HL-60 (cell line): ENCODE data around the gene GLRA1.

Source experiments
- DNase-seq, 2 experiments: peaks; one replicate each; pipeline ENCODE4 v3.0.0-alpha.2; 2010 to 2020; ENCODE audit warnings: low read depth in 1 of 2, low spot score in 1 of 2
- H3K27ac ChIP-seq: fragments of 250-450 bp; sonication (Bioruptor Pico); replicated peaks from 2 replicates; pipeline ENCODE4 v1.5.1; 2020; ENCODE audit warnings: mild to moderate bottlenecking, moderate library complexity
- H3K27me3 ChIP-seq: fragments of 250-450 bp; sonication (Bioruptor Pico); 2 replicates; pipeline ENCODE4 v1.5.1; 2021; ENCODE audit warnings: mild to moderate bottlenecking, moderate library complexity; ENCODE audit not compliant: insufficient read depth, poor library complexity, severe bottlenecking
- H3K4me3 ChIP-seq: replicated peaks from 2 replicates; pipeline ENCODE4 v1.5.1; 2011; ENCODE audit warnings: mild to moderate bottlenecking, control low read depth, low read length; ENCODE audit not compliant: insufficient read depth
- CTCF ChIP-seq: IDR thresholded peaks from one replicate; pipeline ENCODE4 v1.5.1; 2011; ENCODE audit warnings: low read length, control low read depth, inconsistent platforms; ENCODE audit not compliant: insufficient read depth
- GABPA ChIP-seq: IDR thresholded peaks from 2 replicates; pipeline ENCODE4 v1.6.1; 2012; ENCODE audit warnings: low read depth
- POLR2AphosphoS5 ChIP-seq: IDR thresholded peaks from 2 replicates; pipeline ENCODE4 v1.6.1; 2012; ENCODE audit warnings: low read depth
- SPI1 ChIP-seq: IDR thresholded peaks from 2 replicates; pipeline ENCODE4 v1.6.1; 2012; ENCODE audit warnings: low read depth, mild to moderate bottlenecking, borderline replicate concordance
- TF ChIP-seq, protein P1 (sequence below): IDR thresholded peaks from 2 replicates; pipeline ENCODE4 v1.6.1; 2012; ENCODE audit warnings: low read depth; ENCODE audit not compliant: insufficient replicate concordance

GLRA1 gene

GRCh38 chr5:151903243-151903653, 21.4 kb downstream of the GLRA1 start:
- Histone ChIP-seq H3K27me3 (no peaks in the 10 kb centered on the region), H3K27ac (no peak overlapping the region), H3K4me3 (no peak overlapping the region)
- TF ChIP-seq CTCF (no peak), GABPA (no peak), POLR2AphosphoS5 (no peak), SPI1 (no peak)
- TF ChIP-seq, protein P1, sequence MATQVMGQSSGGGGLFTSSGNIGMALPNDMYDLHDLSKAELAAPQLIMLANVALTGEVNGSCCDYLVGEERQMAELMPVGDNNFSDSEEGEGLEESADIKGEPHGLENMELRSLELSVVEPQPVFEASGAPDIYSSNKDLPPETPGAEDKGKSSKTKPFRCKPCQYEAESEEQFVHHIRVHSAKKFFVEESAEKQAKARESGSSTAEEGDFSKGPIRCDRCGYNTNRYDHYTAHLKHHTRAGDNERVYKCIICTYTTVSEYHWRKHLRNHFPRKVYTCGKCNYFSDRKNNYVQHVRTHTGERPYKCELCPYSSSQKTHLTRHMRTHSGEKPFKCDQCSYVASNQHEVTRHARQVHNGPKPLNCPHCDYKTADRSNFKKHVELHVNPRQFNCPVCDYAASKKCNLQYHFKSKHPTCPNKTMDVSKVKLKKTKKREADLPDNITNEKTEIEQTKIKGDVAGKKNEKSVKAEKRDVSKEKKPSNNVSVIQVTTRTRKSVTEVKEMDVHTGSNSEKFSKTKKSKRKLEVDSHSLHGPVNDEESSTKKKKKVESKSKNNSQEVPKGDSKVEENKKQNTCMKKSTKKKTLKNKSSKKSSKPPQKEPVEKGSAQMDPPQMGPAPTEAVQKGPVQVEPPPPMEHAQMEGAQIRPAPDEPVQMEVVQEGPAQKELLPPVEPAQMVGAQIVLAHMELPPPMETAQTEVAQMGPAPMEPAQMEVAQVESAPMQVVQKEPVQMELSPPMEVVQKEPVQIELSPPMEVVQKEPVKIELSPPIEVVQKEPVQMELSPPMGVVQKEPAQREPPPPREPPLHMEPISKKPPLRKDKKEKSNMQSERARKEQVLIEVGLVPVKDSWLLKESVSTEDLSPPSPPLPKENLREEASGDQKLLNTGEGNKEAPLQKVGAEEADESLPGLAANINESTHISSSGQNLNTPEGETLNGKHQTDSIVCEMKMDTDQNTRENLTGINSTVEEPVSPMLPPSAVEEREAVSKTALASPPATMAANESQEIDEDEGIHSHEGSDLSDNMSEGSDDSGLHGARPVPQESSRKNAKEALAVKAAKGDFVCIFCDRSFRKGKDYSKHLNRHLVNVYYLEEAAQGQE: no peak
- DNase-seq: no peak

DNA sequence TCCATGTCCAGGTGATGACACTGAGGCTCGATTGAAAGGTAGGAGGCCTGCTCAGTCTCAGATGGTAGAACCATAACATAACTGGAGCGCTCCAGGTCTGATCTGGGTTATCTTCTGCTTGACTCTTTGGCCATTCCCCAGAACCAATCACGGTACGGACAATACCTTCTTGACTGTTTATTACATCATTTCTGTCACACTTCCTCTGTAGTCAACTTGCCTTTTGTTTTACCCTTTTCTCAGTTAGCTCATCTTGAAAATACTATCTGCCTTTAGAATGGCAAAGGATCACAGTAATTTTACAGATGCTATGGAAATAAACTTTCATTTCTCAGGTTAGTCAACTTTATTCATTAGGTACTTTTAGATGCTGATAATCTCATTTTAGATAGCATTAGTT, 22.4 kb downstream of the GLRA1 start:
- H3K4me3 ChIP-seq: no peak overlapping the region
- DNase-seq: no peak
- no peak overlapping the region for H3K27ac ChIP-seq
- TF ChIP-seq CTCF: no peak
- no peak for TF ChIP-seq SPI1
- H3K27me3 ChIP-seq: no peaks in the 10 kb centered on the region

DNA sequence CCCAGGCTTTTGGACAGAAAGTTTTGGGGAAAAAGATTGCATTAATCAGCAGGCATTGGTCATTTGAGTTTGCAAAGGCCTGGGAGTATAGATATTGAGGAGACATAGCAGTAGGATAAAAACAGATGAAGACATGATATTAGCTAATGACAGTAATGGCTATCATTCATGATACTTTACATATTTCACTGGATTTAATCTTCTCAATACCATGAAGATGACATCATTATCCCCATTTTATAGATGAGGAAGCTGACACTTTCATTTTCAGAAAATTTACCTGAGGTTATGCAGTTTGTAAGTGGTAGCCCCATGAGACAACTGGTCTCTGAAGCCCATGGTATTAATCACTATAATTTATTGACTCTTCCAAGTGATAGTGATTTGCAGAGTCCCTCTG, 23.0 kb downstream of the GLRA1 start:
- Histone ChIP-seq H3K4me3 (no peak overlapping the region), H3K27ac (no peak overlapping the region), H3K27me3 (no peaks in the 10 kb centered on the region)
- DNase-seq: no peak
- TF ChIP-seq, protein P1: no peak
- no peak for TF ChIP-seq SPI1
- no peak for TF ChIP-seq POLR2AphosphoS5
- TF ChIP-seq CTCF: no peak
- no peak for TF ChIP-seq GABPA

DNA sequence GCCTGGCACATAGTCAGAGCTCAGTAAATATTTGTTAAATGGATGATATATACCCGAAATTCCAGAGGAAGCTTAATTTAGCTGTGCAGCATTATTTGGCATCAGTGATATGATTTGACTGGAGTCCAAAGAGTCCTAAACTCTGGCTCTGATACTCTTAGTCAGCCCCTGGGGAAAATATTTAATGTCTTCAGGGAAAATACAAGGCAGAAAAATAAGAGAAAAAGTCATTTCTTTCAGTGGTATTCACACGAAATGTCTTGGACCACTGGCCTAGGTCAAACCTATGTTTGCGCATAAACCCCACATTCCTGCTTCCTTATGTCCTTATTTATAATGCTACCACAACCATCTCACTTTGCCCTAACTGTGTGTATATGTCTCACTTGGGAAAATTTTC, 23.8 kb downstream of the GLRA1 start:
- no peak for DNase-seq
- H3K27me3 ChIP-seq: no peaks in the 10 kb centered on the region
- H3K4me3 ChIP-seq: no peak overlapping the region
- TF ChIP-seq, protein P1: no peak
- TF ChIP-seq CTCF (no peak), GABPA (no peak), SPI1 (no peak), POLR2AphosphoS5 (no peak)
- no peak overlapping the region for H3K27ac ChIP-seq
